Stimulated activated CD4-positive, alpha-beta T cell treated with anti-CD3 and anti-CD28 coated beads, Interleukin-2, amount 100 ng/mL, for 24 hours (primary cell): ENCODE measurements around the gene RALGDS.
"Not testable (repeated sequence)": the region's sequence is repeated elsewhere in the genome, so short reads cannot be mapped to it uniquely, and the experiment has no call there.

Source experiments
- DNase-seq, 2 donors: peaks; one replicate each; pipeline ENCODE4 v3.0.0-alpha.2; 2020

RALGDS gene

DNA sequence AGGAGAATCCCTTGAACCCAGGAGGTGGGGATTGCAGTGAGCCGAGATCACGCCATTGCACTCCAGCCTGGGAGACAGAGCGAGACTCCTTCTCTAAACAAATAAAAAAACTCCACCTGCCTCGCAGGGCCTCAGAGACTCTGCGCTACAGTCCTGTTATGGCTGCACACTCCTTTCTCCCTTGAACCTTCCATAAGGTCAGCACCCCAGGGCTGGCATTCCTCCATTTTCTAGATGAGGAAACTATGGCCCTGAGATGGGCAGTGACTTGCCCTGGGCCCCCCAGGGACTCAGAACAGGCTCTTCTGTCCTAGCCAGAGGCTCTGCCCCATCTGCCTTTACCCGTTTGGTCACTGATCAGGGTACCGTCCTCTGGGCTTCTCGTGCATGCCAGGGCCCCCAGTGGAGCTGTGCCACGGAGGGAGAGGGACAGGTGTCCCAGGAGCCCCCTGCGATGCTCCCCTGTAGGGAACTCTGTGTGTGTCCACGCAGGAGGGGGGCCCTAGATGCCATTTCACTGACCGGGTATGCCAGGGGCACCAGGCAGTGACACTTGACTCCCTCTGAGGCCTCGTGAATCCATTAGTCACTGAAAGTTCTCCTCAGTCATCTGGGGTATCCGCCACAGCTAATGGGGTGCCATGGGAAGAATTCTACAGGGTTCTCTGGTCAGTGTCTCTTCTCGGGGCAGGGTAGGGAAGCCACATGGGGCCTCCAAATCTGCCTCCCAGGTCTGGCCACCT is 16.2 kb downstream of the RALGDS start:
- no peak for DNase-seq

DNA sequence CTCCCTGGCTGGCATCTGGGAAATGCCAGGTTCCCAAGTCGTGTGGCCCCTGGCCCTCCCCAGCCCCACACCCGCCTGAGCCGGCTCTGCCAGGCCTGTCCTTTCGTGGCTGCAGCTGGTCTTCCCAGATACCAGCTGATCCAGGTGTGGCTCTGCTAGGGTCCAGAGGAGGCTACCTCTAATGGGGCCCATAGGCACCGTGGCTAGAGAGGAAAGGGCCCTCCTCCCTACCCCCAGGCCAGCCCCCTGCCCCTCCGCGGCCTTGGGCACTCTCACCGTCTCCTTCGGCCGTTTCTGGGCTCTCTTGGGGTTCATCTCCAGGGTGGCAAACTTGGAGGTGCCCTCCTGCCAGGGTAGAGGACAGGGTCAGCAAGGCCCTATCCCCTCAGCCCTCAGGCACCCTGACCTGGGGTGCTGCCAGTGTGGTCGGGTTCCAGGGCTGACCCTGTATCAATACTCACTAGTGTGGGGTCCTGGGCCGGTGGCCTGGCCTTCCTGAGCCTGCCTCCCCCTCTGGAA is 17.0 kb downstream of the RALGDS start:
- no peak for DNase-seq

DNA sequence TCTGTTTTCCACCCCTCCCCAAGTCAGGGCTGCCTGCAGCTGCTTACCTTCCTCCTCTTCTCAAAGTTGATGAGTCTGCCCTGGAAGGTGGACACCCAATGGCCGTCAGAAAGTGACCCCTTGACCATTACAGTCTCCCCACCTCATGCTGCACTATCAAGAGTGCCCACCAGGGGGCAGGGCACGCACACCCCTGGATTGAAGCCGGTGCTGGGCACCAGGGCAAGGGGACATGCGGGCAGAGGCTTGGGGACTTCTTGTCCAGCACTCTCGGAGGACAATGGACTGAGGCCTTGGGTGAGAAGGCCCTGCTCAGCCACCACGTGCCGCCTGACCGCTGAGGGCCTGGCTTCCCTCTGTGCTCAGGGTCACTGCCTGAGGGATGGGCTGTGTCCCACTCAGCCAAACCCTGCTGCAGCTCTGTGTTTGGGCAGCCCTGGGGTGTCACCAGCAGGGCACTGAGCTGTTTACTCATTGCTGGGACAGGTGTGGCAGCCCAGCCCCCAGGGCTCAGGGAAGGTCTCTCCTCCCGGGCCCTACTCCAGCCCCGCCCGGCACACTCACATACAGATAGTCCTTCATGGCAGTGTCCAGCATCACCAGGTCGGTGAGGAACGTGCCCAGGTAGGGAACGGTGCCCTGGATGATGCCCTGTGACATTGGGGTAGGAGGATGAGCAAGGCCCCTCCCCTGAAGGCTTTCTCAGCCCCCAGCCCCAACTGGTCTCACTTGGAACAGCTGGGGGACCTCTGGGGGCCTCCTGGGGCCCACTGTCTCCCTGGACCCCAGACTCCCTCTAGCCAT is 17.7 kb downstream of the RALGDS start:
- DNase-seq: peak; percentile 51 to 65

DNA sequence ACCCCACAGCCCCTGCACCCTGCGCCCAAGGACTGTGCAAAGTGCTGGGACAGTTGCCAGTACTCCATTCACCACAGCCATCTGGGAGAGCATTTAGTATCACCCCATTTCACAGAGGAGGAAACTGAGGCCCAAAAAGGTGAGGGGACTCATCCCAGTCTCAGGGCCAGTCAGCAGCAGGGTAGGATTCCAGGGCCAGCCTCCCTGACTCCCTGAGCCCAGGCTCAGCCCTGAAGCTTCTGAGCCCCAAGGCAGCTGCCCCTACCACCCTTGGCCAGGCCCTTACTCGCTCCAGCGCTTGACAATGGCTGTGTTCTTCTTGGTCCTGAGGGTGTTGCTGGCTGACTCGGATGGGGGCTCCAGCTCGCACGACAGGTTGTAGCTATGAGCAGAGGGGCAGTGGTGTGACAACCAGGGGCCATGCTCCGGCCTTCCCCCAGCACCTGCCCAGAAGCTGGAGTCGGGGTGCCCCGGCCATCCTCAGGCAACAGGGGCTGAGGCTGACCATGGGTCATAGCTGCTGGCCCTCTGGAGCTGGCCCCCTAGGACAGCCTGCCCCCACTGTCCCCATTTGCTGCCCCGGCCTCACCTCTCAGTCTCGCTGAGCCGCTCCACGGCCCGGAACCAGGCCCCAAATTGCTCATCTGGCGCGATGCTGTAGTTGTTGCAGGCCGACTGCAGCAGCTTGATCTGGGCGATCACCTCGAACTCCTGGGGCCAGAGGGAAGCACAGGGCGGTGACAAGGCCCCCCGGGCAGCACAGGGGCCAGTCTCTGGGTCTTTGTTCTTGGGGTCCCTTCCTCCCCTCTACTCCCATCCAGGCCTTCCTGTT is 18.6 kb downstream of the RALGDS start:
- DNase-seq: no peak

DNA sequence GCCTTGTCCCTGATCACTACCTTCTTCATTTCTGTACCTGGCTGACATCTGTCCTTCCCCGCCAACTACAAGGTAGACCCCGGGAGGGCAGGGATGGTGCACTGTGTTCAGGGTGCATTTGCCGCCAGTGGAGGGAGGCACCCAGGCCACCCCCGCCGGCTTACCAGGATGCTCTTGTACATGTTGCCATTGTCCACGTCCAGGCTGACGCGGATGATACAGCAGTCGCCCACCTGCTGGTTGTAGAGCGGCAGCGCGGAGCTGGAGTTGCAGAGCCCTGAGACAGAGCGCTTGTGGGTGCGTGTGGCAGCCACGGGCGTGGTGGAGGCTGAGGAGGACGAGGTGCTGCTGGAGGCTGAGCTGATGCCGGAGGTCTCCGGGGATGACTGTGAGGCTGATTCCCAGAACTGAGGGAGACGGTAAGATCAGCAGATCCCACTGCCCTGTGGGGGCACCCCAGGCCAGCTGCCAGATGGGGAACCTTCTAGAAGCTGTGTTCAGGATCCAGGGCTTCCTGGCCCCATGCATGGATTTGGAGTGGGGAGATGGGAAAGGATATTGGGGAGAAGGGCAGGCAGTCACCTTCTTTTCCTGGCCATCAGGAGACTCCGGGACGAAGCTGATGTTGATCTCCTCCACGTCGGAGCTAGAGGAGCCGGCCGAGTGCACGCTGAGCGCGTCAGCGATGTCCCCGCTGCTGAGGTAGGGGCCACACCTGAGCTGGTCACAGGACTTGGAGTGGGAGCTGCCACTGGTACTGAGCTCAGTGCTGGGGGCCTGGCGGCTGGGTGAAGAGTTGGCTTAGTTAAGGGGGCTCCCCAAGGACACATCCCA is 19.5 kb downstream of the RALGDS start:
- no peak for DNase-seq

DNA sequence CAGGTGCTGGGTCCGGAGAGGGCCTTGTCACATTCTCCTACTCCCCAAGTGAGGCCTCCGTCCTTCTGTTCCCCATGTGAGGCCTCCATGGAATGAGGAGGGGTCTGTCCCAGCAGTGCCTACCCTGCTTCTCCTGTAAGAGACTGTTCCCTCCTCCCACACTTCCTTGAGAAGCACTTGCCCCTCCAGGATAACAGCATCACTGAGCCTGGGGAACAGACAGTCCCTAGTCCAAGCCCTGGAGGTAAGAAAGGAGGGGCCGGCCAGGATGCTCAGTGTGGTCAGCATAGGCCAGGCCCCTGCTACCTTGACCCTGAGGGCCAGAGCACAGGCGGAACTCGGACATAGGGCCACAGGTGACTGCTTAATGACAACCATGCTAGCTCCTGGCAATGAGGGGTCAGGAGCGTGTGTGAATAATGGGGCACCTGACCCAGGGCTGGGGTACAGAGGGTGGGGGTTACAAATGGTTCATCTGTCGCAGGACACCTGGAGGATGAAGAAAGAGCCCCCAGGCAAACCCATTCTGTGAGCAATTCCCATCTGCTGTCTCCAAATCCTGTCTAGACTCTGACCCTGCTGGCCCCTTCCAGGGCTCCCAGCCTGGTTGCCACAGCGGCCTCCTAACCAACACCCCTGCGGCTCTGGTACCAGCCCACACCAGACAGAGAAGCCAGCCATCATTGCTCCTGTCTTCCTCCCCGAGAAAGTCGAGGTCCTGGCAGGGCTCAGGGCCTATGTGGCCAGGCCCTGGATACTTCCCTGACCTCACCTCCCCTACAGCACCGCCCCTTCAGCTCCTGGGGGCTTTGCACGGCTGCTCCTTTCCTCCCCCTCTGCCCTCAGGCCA is 20.3 kb downstream of the RALGDS start:
- no peak for DNase-seq

DNA sequence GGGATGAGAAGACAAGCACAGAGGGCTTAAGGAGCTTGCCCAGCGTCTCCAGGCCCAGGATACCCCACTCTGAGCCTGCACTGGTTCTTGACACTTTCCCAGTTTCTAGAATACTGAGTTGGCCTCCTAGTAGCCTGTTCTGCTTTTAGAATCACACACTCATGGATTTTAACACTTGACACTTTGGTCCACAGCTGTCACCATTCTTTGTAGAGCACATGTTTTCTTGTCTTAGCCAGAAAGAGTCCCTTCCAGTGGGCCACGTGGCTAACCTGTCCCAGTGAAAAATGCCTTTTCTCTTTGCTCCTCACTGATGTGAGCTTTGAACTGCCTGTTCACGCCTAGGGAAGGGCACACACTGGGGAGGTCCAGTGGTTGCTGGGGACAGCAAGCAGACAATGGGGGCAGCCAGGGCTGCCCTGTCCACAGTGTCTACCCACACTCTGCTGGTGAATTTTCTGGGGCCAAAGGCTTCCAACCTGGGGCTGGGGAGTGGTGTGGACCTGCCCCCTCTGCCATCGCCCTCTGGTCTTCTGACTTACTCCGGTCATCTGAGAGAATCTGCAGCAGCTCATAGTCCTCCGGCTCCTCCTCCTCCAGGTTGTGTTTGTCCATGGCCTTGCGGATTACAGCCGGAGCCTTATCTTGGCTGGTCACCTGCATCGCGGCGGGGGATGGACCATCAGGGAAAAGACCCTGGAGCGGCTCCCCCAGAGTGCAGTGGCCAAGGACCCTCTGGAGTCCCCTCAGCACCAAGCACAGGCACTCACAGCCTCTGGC is 21.1 kb downstream of the RALGDS start:
- DNase-seq: no peak

DNA sequence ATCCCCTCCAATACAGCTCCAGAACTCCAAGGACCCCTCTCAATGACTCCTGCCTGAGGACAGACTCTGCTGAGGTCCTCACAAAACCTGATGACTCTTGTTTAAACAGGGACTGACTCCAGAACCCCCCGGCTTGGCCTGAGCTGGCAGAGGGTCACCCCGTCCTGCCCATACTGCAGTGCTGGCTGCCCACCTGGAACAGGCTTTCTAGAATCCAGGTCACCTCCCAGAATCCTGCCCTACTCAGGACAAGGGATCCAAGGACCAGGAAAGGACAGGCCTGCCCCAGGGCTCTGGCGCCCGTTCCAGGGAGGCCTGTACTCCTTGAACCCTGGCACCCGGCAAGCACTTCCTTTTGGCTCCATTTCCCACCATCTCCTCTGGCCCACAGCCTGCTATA is 22.2 kb downstream of the RALGDS start:
- no peak for DNase-seq

DNA sequence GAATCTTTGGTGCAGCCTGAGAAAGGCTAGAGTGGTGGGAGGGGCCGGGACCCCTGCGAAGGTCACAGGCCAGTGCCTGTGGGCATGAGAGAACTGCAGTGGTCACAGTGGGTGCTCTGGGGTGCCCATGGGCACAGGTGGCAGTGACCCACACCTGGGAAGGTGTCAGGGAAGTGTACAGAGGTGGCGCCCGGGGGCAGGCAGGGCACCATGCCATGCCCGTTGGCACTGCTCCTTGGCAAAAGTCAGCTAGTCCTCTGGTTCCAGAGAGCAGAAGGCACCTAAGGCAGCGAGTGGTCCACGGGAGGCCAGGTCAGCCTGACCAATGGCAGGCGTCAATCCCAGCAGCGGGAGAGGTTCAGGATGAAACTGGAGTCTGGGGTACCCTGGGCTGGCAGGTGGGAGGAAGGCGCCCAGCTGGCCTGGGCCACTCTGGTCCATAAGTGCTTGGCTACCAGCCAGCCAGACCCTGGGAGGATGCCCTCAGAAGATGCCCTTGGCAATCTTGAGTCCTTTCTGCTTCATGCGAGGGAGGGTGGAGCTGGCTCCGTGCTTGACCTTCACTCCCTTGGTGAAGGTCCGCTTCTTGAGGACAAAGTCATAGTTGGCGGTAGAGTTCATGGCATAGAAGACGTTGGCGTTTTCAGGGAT is 22.8 kb downstream of the RALGDS start:
- DNase-seq: no peak

DNA sequence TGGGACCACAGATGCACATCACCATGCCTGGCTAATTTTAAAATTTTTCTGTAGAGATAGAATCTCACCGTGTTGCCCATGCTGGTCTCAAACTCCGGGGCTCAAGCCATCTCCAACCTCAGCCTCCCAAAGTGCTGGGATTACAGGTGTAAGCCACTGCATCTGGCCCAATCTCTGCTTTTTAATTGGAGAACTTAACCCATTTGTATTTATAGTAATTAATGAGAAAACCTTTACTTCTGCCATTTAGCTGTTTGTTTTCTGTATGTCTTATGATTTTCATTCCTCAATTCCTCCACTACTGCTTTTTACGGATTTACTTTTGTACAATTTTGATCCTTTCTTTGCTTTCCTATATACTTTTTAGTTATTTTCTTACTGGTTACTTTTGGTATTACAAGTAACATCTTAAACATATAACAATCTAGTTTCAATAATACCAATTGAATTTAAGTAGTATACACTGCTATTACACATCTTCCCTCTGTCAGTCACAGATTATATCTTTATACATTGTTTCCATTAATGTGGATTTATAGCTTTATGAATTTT is 26.1 kb downstream of the RALGDS start:
- DNase-seq: no peak

DNA sequence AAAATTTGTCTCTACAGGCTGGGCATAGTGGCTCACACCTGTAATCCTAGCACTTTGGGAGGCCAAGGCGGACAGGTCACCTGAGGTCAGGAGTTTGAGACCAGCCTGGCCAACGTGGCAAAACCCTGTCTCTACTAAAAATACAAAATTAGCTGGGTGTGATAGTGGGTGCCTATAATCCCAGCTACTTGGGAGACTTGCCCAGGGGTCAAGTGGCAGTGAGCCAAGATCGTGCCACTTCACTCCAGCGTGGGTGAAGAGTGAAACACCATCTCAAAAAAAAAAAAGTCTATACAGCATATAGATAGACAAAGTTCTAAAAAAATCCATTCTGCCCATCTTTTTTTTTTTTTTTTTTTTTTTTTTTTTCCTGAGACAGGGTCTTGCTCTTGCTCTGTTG is 26.7 kb downstream of the RALGDS start:
- not testable (repeated sequence) for DNase-seq

DNA sequence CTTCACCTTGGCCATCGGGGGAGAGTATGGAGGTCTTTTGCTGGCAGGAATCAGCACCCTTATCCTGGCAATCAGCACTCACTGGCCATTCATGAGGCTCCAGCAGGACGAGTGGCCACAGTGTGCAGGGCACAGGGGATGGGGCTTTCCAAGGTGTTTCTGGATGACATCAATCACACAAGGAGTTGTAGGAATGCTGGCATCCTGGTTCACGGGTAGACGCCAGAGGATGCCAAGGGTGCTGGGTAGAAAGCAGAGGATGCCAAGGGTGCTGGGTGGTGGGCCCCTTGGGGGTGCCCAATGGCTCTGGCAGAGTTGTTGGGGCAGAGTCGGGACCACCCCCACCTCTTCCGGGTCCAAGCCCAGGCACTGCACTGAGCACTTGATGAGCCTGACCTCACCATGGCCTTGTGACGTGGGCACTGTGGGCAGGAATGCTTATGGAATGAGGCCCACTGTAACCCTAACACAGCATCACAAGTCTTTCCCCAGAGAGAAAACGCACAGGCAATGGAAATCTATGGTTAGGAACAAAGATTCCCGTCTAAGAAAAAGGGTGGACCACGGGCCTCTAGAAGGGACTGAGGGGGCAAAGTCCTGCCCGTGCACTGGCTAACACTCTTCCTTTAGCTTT is 30.2 kb downstream of the RALGDS start:
- no peak for DNase-seq

DNA sequence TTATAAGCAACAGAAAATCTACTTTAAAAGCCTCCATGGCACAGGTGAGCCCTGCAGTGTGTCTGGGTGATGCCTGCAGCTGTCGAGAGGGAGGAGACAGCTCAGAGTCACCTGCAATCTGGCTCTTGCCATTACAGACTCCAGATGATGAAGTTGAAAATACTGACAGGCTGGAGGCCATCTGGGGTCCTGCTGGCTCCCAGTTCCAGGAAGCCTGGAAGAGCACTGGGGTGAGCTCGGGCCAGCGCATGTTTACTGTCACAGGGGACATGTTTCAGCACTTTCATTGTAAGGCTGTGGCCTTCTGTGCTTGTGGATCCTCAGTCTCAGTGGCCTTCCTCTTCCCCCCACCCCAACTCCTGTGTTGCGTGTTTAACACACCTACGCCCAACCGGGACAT is 30.9 kb downstream of the RALGDS start:
- DNase-seq: no peak

DNA sequence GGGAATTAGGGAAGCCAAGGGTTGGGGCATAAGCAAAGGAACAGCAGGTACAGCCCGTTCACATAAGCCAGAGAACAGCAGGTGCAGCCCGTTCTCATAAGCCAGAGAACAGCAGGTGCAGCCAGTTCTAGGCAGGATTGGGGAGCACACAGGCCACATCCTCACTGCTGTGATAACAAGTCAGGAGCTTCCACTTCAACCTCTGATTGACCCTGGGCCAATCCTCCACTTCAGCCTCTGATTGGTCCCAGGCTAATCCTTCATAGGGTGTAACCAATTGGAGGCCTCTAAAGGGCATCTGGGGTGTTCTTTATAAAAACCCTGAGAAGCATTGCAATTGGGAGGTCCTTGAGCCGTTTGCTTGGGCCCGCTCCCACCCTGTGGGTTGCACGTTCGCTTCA is 31.8 kb downstream of the RALGDS start:
- DNase-seq: no peak

DNA sequence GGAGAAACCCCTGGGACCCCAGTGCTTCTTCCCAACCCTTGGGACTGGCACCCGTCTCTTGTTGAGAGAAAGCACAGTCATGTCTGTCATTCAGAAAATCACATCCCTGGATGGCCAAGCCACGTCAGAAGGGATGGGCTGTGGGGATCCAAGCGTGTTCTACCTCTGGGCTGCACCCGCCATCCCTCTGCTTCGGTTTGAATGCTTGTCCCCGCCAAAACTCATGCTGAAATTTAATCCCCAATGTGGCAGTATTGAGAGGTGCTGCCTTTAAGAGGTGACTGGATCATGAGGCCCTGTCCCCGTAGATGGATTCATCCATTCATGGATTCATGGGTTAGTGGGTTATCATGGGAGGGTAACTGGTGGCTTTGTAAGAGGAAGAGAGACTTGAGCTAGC is 32.3 kb downstream of the RALGDS start:
- DNase-seq: no peak

DNA sequence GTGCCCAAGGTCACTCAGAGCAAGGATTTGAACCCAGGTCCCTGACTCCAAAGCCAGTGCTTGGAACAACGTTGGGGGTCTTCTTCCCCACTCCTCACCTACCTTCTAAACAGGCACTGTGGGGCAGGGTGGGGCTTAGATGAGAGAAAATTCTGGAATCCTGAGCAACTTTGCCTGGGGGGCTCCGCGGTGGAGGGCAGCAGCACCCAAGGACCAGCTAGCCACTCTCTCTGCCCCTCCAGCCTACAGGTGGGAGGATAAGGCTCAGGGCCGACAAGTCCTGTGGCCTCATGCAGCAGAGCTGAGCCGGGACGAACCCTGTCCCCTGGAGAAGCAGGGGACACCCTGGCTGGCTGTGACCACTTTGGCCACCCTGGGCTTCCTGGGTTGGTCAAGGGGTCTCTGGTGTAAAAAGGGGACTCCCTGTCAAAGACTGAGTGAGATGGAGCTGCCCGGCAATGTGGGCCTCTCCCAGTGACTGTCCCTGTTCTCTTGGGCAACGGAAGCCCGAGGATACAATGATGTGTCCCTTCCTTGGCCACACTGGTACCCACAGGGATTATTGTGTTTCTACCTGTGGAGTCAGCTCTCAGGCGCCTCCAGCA is 32.8 kb downstream of the RALGDS start:
- DNase-seq: no peak

DNA sequence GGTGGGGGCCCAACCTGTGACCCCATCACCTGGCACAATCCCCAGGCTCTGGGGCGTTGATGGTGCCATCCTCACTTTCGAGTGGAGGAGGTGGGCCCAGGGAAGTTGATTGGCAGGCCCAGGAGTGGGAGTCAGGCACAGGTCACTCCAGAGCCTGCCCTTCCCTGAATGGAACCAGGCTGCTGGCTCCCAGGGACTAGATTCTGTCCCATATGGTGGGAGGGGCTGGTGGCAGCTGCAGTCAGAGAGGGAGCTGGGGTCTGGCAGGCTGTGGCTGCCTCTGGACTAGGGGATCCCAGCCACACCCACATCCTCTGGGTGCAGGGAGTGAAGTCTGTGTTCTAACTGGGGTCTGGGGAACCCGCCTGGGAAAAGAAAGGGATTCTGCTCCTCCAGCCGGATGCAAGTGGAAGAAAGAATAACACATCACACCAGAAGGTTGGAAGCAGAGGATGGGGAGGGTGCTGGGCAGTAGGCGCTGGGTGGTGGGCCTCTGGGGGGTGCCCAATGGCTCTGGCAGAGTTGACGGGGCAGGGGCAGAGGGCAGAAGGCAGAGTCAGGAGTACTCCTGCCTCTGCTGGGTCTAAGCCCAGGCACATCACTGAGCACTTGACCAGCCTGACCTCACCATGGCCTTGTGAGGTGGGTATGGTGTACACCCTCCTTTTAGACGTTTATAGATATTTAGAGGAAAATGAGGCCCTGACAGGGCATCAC is 33.5 kb downstream of the RALGDS start:
- DNase-seq: no peak

DNA sequence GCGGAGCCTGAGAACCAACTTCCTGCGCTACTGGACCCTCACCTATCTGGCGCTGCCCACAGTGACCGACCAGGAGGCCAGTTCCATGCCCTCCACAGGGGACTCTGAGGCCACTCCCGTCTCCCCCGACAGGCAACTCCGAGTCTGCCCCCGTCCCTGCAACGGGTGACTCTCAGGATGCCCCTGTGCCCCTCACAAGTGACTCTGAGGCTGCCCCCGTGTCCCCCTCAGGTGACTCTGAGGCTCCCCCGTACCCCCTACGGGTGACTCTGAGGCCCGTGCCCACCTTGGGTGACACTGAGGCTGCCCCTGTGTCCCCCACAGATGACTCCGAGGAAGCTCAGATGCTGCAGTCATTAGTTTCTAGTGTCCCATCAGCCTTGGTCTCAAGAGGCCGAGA is 34.1 kb downstream of the RALGDS start:
- DNase-seq: no peak
